ENCODE data around the gene TLCD1. TPM values are rescaled to one million over a fixed set of nuclear protein-coding genes. Genes with fewer than 3 reads are reported as not detected.
"Not testable (repeated sequence)": the region's sequence is repeated elsewhere in the genome, so short reads cannot be mapped to it uniquely, and the experiment has no call there.

The TLCD1 gene
- total RNA-seq, 4 donors from 2014 or later, result 6.9 to 25.0 (median 17.0) TPM

GRCh38 chr17:28740406-28741357 is 14.6 kb upstream of the TLCD1 start:
- no peak for DNase-seq (ENCODE audit: low spot score in 2 of 2)
- 74% methylated on average over 10 of the region's 10 CpGs for WGBS
- no peak overlapping the region for H3K27ac ChIP-seq
- H3K36me3 ChIP-seq, result no peaks in the 10 kb centered on the region
- no peak overlapping the region for H3K4me3 ChIP-seq
- no peaks in the 10 kb centered on the region for H3K27me3 ChIP-seq
- no peaks in the 10 kb centered on the region for H3K9me3 ChIP-seq
- H3K4me1 ChIP-seq, result peaks cover 45% of the 10 kb centered on the region
- no peak for TF ChIP-seq POLR2AphosphoS5 (IDR thresholded peaks at IDR 0.05)
- no peak for TF ChIP-seq CTCF (IDR thresholded peaks at IDR 0.05)
- TF ChIP-seq EP300 (IDR thresholded peaks at IDR 0.05), result no peak
- TF ChIP-seq POLR2A (IDR thresholded peaks at IDR 0.05), result no peak

- 82% methylated on average over 10 of the region's 10 CpGs for WGBS
- TF ChIP-seq POLR2AphosphoS5 (IDR thresholded peaks at IDR 0.05), result no peak
- TF ChIP-seq POLR2A (IDR thresholded peaks at IDR 0.05), result no peak
- TF ChIP-seq EP300 (IDR thresholded peaks at IDR 0.05), result no peak
- no peak for TF ChIP-seq CTCF (IDR thresholded peaks at IDR 0.05)
These were observed 12.8 kb upstream of the TLCD1 start for GRCh38 chr17:28738680-28739384.

GRCh38 chr17:28737770-28738679 is 12.0 kb upstream of the TLCD1 start:
- Histone ChIP-seq H3K27me3 (no peaks in the 10 kb centered on the region), H3K4me3 (no peak overlapping the region), H3K27ac (no peak overlapping the region), H3K9me3 (no peaks in the 10 kb centered on the region), H3K4me1 (peaks cover 25% of the 10 kb centered on the region), H3K36me3 (no peaks in the 10 kb centered on the region)
- WGBS, result 81% methylated on average over 7 of the region's 22 CpGs
- no peak for DNase-seq (ENCODE audit: low spot score in 2 of 2)
- TF ChIP-seq POLR2AphosphoS5 (IDR thresholded peaks at IDR 0.05) (no peak), EP300 (IDR thresholded peaks at IDR 0.05) (no peak), POLR2A (IDR thresholded peaks at IDR 0.05) (no peak), CTCF (IDR thresholded peaks at IDR 0.05) (no peak)

More at GRCh38 chr17:28738680-28739384, 12.8 kb upstream of the TLCD1 start:
- no peak overlapping the region for H3K27ac ChIP-seq
- no peak for DNase-seq (ENCODE audit: low spot score in 2 of 2)
- H3K27me3 ChIP-seq, result no peaks in the 10 kb centered on the region
- H3K36me3 ChIP-seq, result no peaks in the 10 kb centered on the region
- no peaks in the 10 kb centered on the region for H3K9me3 ChIP-seq
- H3K4me3 ChIP-seq, result no peak overlapping the region
- H3K4me1 ChIP-seq, result peaks cover 32% of the 10 kb centered on the region

GRCh38 chr17:28737316-28737715 is 11.3 kb upstream of the TLCD1 start:
- WGBS, result no CpG with 5 or more reads among the region's 12 CpGs
- Histone ChIP-seq H3K4me3 (no peak overlapping the region), H3K4me1 (peaks cover 20% of the 10 kb centered on the region), H3K9me3 (no peaks in the 10 kb centered on the region), H3K27me3 (no peaks in the 10 kb centered on the region), H3K36me3 (no peaks in the 10 kb centered on the region), H3K27ac (no peak overlapping the region)
- DNase-seq (ENCODE audit: low spot score in 2 of 2), result no peak
- no peak for TF ChIP-seq CTCF (IDR thresholded peaks at IDR 0.05)
- TF ChIP-seq POLR2A (IDR thresholded peaks at IDR 0.05), result no peak
- no peak for TF ChIP-seq POLR2AphosphoS5 (IDR thresholded peaks at IDR 0.05)
- no peak for TF ChIP-seq EP300 (IDR thresholded peaks at IDR 0.05)

GRCh38 chr17:28735913-28736769 is 10.1 kb upstream of the TLCD1 start:
- WGBS, result 90% methylated on average over 8 of the region's 8 CpGs
- H3K27me3 ChIP-seq; H3K36me3 ChIP-seq; H3K9me3 ChIP-seq; DNase-seq (ENCODE audit: low spot score in 2 of 2); H3K4me1 ChIP-seq; H3K4me3 ChIP-seq; H3K27ac ChIP-seq: not testable (repeated sequence)

Measured in suprapubic skin (tissue), 4 donors.